ENCODE data around the gene ARHGEF10L.

DNA sequence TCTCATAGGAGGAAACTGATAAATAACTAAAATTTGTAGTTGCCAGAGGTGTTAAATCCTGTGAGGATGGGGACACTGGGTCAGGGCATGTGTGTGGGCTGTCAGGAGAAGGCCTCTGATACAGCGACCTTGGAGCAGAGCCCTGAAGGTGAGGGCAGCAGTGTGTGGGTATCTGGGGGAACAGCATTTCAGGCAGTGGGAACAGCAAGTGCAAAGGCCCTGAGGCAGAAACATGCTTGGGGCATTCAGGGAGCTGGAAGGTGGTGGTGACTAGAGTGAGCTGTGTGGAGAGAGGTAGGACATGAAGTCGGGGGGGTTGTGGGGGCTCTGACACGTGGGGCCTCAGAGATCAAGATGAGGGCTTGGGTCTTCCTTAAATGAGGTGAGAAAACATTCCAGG, 30.7 kb downstream of the ARHGEF10L start:
- TF ChIP-seq, protein P1, sequence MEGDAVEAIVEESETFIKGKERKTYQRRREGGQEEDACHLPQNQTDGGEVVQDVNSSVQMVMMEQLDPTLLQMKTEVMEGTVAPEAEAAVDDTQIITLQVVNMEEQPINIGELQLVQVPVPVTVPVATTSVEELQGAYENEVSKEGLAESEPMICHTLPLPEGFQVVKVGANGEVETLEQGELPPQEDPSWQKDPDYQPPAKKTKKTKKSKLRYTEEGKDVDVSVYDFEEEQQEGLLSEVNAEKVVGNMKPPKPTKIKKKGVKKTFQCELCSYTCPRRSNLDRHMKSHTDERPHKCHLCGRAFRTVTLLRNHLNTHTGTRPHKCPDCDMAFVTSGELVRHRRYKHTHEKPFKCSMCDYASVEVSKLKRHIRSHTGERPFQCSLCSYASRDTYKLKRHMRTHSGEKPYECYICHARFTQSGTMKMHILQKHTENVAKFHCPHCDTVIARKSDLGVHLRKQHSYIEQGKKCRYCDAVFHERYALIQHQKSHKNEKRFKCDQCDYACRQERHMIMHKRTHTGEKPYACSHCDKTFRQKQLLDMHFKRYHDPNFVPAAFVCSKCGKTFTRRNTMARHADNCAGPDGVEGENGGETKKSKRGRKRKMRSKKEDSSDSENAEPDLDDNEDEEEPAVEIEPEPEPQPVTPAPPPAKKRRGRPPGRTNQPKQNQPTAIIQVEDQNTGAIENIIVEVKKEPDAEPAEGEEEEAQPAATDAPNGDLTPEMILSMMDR (conservative IDR thresholded peaks at IDR 0.05), result no peak
- no peak for TF ChIP-seq EZH2 (IDR thresholded peaks at IDR 0.05; ENCODE audit: low read depth)
